IPS-NIHi7 (cell line): Measurements from ENCODE around the gene CACNA2D3.

Experiments
- DNase-seq: peaks from one replicate; pipeline ENCODE4 v3.0.0; 2012; ENCODE audit warnings: mixed read lengths; ENCODE audit errors: extremely low spot score

CACNA2D3 gene

DNA sequence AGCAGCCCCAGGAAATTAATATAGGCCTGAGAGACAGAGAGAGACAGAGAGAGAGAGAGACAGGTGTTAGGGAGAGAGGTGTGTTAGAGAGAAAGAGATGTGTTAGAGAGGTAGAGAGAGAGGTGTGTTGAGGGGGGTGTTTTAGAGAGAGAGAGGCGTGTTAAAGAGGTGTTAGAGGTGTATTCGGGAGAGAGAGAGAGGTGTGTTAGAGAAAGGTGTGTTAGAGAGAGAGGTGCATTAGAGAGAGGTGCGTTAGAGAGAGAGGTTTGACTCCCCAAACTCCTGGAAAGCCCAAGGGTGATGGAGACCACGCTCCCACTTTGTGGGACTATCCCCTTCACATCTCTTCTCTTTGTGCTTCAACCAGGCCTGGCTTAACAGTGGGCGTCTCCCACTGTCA is 95.5 kb downstream of the CACNA2D3 start:
- no peak for DNase-seq

DNA sequence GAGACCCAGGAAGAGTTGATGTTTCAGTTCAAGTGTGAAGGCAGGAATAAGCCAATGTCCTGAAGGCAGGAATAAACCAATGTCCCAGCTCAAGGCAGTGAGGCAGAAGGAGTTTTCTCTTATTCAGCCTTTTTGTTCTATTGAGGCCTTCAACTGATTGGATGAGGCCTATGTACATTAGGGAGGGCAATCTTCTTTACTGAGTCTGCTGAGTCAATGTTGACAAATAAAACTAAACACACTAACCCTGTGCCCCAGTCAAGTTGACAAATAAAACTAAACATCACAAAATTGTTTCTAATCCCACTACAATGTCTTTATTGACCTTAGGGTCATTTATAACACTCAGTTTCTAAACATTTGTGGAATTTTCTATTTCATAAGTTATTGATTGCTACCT is 100.0 kb downstream of the CACNA2D3 start:
- no peak for DNase-seq

- DNase-seq, result no peak
Measured at GRCh38 chr3:54223063-54223462, 100.7 kb downstream of the CACNA2D3 start.

- no peak for DNase-seq
Measured at GRCh38 chr3:54225841-54226528, 103.6 kb downstream of the CACNA2D3 start.

- no peak for DNase-seq
Measured at GRCh38 chr3:54228806-54229205, 106.5 kb downstream of the CACNA2D3 start.

DNA sequence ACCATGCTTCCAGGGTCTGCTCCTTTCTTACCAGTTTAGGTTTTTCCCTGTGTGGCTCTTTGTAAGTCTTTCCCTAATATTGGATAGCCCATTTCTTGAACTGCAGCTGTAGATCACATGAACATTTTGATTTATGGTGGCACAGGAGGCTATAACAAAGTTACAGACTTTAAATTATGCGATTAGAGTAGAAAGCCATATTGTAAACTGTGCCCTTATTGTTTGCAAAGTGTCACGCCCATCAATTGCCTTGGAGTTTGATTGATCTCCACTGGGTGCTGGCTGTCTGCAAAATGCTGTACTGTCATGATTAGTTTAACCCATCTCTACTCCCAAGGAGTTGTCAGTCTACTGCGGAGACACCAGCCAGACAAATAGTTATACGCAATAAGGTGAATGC is 110.3 kb downstream of the CACNA2D3 start:
- DNase-seq, result no peak

DNA sequence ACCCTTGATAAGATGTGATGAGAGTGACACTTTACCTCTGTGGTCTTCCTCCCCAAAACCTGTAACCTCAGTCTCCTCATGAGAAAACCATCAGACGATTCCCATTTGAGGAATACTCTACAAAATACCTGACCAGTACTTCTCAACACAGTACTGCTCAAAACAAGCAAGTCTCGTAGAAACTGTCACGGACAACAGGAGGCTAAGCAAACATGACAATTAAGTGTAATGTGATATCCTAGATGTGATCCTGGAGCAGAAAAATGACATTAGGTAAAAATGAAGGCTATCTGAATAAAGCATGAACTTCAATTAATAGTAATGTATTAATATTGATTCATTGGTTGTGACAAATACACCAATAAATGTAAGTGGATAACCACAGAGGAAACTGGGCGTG is 113.6 kb downstream of the CACNA2D3 start:
- DNase-seq, result no peak

DNA sequence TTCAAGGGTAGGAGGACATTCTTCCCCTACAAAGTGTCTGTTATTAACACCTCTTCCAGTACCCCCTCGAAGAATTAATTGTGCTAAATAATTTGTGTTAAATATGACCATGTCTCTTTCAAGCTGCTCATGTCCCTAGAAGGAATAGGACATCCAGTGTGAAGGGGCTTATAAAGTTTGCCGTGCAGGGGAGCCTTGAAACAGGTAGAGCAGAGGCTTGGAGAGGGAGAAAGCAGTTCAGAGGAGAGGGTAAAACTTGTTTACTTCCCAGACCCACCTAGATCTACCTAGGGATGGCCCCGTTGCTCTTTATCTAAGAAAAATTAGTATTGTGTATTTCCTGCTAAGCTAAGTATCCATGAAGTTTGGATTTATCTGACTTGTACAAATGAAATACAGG is 114.8 kb downstream of the CACNA2D3 start:
- DNase-seq, result no peak

DNA sequence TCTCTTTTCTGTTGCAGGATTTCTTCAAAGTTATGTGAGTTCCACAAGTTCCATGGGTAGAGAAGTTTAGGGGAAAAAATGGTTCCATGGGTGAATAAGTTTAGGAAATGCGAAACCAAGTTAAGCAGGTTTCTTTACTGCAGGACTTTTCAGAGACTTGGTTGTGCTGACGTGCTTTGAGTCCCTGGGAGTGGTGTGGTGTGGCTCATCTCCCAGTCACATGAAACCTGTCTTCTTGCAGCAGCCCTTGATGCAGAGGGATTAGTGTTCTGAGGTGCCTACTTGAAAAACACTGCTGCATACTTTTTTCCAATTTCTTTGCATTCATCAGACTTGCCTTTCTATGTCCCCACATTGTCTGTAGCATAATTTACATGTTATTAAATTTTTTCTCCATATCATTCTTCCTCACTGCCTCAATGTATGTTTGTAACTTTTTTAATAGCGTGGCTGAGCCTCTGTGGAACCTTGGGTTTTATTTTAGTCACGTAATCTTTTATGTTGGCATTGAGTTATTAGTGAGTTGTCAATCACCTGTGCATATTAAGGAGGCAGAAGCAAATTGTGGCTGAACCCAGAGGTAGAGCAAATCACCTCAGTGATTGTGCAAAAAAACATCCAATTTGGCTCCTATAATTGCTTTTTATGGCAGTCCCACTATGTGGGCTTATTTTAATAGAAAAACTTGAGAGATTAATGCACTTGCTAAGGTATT is 115.6 kb downstream of the CACNA2D3 start:
- DNase-seq, result no peak

DNA sequence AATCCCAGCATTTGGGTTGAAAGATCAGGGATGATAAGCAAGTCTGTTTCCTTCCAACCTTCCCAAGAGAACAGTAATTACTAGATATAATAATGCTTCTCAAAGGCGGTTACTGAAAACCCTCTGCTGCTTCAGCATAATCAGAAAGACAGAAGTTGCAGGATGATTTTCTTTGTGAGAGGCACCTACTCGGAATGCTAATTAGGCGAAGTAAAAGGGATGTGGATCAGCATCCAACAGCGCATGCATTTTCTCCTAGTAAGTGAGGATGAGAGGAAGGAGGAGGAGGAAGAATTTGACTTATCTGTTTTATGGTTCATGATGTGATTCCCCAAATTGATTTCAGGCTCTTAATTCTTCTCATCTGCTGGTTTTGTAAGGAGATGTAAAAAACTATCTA is 118.0 kb downstream of the CACNA2D3 start:
- no peak for DNase-seq

- DNase-seq, result no peak
Measured at GRCh38 chr3:54243056-54243931, 120.9 kb downstream of the CACNA2D3 start.

DNA sequence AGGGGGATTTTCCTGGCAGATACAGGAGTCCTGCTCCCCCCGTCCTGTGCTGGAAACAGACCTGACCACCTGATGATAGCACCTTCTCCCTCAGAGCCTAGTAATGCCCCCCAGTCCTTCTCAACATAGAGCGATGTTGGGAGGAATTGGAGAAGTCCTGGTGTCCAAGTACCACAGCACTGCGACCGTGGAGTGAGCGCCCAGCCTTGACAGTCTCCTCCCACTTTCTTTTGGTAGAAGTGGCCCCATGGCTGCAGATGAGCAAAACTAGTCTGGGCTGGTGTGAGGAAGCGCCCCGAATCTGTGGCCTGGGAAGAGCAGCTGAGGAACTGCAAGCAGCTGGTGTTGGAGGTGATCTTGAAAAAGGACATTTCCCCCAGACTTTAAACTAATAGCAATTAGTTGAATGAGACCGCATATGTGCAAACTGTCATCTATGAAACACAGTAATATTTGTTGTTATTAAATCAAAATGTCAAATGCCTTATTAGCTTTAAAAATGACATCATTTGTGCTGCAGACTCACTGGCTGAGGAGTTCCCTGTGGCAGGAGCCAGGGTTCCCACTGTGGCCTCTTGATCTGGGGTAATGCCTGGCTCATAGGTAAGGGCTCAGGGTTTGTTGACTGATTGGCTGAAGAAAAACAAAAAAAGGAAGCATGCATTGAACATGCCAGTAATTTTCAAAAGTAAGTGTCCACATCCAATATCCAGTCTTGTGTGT is 121.8 kb downstream of the CACNA2D3 start:
- no peak for DNase-seq

DNA sequence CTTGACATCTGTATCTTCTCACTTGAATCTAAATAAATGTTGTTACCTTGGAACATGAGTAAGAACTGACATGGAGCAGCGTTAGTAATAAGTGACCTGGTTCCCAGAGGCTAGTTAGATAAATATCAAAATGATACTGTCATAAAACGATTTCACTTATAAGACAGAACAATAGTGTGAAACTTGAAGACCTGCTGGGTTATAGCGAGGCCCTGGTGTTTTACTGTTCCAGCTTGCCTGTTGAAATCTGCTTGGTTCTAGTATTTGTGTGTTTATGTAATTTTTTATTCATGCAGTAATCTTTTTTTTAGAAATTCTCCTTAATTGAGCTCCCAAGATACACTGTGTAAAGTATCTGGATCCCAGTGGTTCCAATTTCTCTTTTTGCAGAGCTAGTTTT is 129.4 kb downstream of the CACNA2D3 start:
- DNase-seq, result no peak

DNA sequence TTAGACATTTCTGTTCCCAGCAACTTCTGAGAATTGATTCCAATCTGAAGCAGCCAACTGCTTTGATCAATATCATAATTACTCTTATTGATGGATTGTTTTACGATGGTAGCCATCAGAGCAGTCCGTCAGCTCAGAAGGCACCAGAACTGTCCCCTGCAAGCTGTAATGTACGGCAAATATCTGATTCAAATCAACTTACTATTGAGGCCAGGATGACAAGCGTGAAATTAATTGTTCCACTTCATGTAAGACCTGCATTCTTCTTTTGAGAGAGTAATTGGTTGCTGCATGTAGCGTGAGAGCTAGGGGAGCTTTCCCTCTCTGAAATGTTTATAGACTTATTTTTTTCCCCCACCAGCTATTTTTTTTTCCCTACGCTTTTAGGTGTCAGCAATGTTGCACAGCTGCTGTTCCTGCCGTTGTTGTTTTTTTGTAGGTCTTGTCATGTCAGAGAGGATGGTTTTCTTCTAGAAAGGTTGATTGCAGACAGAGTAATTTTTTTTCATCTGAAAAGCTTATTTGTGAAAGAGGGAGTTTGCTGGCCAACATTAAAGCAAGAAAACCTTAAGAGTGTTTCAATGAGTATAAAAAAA is 134.9 kb downstream of the CACNA2D3 start:
- DNase-seq, result no peak

DNA sequence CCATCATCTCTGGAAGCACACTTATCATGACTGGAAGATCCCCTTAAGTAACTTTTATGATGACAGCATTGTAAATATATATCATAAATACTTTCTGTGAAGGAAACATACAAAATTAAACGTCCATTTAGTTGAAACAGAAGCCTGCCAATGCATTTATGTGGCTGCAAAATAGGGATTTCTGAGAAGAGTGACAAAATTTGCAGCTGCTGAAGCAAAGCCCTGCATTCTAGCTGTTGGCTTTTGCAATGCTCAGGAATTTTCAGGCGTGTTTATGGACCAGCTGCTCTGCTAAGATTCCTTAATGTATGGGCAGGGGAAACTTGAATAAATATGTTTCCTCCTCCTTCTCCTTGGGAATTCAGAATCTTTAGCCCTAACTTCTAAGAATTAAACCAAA is 137.3 kb downstream of the CACNA2D3 start:
- no peak for DNase-seq

DNA sequence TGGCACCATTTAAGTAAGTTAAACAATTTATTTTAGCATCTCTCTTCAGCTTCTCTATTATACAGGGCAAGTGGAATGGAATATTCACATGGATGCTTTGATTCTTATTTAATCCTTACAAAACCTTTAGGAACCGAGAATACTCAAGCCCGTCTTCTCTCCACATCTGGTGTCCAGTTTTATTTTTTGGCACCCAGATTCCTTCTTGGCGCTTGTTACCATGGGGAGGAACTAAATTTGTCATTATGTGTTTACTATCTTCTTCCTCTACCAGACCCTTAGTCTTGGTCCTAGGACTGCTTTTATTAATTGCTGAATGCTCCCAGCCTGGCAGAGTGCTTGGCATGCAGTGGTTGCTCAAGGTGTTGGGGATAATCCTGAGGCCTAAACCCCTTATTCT is 138.8 kb downstream of the CACNA2D3 start:
- DNase-seq, result no peak

GRCh38 chr3:54262541-54262940 is 140.2 kb downstream of the CACNA2D3 start:
- no peak for DNase-seq

- DNase-seq, result no peak
Measured at GRCh38 chr3:54262946-54263345, 140.6 kb downstream of the CACNA2D3 start.

- no peak for DNase-seq
Measured at GRCh38 chr3:54264050-54264449, 141.7 kb downstream of the CACNA2D3 start.

DNA sequence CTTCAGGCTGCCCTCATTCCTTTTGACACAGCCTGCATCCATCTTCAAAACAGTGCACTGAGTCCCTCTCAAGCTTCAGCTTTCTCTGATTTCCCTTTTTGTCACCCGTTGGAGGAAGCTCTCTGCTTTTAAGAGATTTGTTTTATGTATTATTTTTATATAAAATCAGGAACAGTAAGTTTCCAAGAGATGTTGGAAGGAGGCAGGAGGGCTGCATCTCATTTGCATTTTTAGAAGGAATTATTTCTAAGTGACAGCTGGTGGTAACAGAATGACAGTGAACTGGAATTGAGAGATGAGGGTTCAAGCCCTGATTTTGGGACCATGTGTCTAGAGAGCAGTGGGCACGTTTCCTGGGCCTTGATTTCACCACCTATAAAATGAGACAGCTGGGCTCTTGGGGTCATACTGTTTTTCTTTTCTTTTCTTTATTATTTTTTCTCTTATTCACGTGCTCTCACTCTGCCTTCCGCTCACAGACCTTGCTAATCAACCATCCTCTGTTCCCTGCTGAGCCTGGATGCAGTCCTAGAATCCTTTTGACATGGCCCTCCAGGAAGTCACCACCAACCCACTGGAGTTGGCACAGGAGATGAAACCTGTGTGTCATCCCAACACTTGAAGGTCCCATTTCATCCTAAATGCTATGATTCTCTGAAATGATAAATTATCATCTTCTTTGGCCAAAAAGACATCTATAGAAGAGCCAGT is 148.6 kb downstream of the CACNA2D3 start:
- no peak for DNase-seq

DNA sequence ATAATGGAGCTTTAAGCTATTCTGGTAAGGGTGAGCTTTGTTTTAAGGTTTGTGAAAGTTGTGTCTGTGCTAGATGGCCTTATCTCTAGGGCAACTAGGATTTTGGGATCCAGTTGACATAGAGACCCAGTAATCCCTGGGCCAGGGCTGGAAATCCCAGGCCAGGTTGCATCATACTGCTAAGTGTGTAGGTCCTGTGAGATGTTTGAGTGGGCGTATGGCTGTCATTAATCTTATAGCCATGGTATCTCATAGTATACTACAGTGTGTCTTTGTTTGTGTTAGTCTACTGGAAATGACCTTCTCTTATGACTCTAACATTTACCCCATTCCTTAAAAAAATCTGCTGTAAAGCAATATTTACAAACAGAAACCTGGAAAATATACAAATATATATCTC is 151.4 kb downstream of the CACNA2D3 start:
- DNase-seq, result no peak
